Astrocyte of the spinal cord (primary cell): ENCODE results near the gene ACIN1.

Experiments used
- DNase-seq: peaks from one replicate; pipeline ENCODE4 v3.0.0; 2011; ENCODE audit warnings: low read depth, low spot score
- H3K4me3 ChIP-seq: 2 replicates; pipeline ENCODE4 v1.5.1; 2011; ENCODE audit warnings: low read depth, mild to moderate bottlenecking, low read length, moderate library complexity
- in situ Hi-C: cut with HindIII; loops from 2 replicates; pipeline ENCODE4 v1.10.0; 2017; ENCODE audit warnings: low sequenced_read_pairs
- TF ChIP-seq, protein P1 (sequence below): IDR thresholded peaks from 2 replicates; pipeline ENCODE4 v1.5.1; 2012; ENCODE audit warnings: low read depth, mild to moderate bottlenecking, low read length, inconsistent platforms

The ACIN1 gene

DNA sequence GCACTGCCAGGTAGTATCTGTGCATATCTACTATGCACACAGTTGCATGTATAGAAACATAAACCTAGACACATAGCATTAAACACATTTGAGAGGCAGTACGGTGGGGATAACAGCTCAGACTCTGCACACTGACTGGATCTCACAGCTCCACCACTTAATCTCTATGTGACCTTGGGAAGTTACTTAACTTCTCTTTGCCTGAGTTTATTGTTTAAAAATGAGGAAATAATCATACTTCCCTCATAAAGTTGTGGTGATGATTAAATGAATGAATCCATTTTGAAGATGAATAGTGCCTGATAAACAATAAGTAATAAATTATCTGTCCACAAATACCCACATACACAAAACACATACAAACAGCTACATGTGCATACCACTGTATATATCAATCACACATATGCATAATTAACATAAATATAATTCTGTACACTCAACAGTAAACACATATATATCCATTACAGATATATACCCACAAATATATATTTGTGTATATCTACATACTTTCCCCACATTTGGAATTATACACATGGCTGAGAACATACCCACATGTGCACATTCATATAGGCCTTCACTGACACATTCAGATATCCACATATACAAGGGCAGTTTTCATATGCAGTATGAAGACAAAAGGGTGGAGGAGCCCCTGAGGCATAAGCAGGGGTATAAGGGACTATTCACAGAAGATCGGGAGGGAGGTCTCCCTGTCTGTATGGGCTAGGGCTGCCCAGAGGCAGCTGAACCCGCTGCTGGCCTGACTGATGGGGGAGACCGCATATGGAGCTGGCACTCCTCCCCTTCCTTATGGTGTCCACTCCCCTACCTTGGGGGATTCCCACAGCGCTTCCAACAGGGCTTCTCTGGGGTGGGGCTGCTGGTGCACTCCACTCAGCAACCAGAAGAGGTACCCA, 43.5 kb downstream of the ACIN1 start:
- in situ Hi-C loops = no loop called here
- no peak for DNase-seq
- TF ChIP-seq, protein P1, sequence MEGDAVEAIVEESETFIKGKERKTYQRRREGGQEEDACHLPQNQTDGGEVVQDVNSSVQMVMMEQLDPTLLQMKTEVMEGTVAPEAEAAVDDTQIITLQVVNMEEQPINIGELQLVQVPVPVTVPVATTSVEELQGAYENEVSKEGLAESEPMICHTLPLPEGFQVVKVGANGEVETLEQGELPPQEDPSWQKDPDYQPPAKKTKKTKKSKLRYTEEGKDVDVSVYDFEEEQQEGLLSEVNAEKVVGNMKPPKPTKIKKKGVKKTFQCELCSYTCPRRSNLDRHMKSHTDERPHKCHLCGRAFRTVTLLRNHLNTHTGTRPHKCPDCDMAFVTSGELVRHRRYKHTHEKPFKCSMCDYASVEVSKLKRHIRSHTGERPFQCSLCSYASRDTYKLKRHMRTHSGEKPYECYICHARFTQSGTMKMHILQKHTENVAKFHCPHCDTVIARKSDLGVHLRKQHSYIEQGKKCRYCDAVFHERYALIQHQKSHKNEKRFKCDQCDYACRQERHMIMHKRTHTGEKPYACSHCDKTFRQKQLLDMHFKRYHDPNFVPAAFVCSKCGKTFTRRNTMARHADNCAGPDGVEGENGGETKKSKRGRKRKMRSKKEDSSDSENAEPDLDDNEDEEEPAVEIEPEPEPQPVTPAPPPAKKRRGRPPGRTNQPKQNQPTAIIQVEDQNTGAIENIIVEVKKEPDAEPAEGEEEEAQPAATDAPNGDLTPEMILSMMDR = no peak
- no peak overlapping the region for H3K4me3 ChIP-seq

DNA sequence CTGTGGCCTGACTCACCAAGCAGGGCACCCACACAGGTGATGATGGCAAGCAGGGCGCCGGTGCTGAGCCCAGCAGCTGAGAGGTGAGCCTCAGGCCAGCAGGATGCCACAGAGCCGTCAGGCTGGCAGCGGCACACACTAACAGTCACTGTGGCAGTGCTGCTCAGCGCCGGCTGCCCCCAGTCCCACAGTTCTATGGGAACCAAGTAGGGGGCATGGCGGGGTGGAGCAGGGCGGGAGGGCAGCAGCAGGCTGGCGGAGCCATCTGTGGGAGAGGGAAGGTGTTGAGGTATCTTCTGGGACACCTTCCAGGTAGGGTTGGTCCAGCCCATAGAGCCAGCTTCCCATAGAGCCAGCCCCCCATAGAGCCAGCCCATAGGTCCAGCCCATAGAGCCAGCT, 45.9 kb downstream of the ACIN1 start:
- no peak for DNase-seq

DNA sequence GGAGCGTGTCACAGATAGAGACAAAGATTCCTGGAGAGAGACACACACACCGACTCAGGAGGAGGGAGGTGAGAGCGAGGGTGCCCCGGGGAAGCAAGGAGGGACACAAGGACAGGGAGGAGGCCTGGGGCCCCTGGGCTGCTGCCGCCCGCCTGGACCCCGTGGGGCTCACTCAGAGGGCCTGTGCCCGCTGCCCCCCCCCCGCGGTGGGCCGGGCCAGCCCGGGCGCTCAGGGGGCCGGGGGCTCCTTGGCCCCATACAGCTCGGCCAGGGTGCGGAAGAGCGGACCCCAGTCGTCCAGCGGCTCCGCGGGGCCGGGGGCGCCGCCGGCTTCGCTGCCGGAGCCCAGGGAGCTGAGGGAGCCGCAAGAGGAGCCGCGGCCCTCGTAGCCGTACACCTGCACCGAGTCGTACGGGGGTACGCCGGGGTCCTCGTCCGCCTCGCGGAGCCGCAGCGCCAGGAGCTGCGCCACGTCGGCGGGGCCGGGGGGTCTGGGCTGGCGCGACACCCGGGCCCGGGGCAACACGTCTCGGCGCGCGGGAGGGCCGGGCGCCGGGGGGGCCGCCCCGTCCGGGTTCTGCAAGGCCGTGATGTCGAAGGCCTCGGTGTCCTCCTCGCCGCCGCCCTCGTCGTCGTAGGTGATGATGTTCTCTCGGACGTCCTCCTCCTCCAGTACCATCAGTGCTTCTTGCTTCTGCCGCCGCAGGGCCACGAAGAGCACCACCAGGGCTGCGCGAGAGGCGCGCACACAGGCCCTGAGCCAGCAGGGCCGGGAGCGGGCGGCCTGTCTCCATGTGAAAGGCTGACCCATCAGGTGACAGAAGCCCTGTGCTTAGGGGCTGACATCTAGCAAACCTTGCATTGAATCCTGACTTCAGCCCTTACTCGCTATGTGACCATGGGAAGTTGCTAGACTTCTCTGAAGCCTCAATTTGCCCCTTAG, 46.9 kb downstream of the ACIN1 start:
- in situ Hi-C loops = no loop called here
- no peak overlapping the region for H3K4me3 ChIP-seq
- TF ChIP-seq, protein P1 = no peak
- DNase-seq = no peak

More for the DNA sequence above, 45.9 kb downstream of the ACIN1 start:
- H3K4me3 ChIP-seq = no peak overlapping the region
- TF ChIP-seq, protein P1 = no peak
- in situ Hi-C loops = no loop called here

DNA sequence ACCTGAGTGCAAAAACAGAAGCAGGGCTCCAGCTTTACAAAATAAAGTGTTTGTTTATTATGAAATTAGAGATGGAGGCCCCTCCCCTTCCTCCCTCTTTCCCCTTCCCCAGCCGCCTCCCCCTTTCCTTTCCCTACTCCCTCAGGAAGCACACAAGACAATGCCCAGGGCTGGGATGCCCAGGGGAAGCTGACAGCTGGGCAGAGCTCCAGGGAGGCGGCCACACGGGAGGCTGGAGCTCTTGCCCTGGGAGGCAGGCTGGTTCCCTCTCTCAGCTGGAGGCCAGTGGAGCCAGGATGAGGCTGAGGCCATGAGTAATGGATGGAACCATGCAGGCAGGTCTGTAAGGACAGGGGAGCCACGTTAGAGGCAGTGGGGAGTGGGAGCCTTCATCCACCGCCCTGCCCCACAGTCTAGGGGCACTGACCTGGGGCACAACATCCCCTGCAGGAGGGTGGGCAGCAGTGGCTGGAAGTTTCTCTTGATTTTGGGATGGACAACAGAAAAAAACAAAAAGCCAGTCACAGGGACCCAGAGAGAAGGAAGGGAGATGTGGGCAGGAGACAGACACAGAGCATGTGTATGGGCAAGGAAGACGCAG, 47.8 kb downstream of the ACIN1 start:
- H3K4me3 ChIP-seq = no peak overlapping the region
- in situ Hi-C loops = no loop called here
- TF ChIP-seq, protein P1 = no peak
- no peak for DNase-seq

DNA sequence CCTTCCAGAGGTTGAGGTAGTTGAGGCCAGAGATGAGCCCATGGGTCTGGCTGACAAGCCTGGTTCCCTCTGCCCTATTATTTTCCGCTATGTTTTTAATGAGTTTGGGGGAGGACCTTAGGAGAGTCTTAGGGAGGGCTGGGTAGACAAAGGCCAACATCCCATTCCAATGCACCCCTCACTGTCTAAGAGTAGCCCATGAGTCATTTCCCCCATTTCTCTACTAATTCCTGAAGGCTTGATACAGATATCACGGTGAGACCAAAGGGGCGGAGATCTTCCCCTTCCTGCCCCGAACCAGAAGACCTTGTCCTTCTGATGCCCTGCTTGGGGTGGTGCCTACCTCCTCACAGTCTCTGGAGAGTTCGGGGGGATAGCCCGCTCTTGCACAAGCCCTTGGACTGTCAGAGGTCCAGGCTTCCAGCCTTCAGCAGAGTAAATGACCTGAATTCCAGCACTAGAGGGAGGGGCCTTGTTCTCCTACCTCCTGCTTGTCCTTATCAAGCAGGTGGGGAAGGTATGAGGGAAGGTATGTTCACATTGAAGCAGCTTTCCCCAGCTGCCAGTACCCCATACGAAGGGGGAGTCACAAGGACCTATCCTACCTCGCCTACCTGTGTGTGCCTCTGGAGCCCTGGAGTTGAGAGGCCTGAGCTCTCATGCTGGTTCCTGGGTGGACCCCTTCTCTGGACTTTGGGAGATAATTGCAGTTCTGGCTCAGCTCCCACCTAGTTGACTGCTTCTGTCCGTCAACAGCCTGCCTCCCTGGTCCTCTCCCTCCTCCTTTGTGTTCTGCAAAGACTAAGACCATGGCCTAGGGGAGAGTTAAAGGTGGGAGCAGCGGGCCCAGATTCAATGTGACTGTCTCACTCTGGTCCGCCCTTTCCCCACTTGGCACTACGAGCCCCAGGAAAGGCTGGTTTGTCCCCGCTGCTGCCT, 49.2 kb downstream of the ACIN1 start:
- TF ChIP-seq, protein P1 = no peak
- in situ Hi-C loops = no loop called here
- no peak for DNase-seq

More for the DNA sequence above, 49.2 kb downstream of the ACIN1 start:
- H3K4me3 ChIP-seq = no peak overlapping the region
